NCI-H526 treated with DMSO at 0.1 percent for 48 hours (cell line): ENCODE measurements around the gene FAIM2.

ENCODE experiments used
- DNase-seq: peaks from one replicate; lab custom pipeline; 2025; lab: John Stamatoyannopoulos, UW

Gene FAIM2

GRCh38 chr12:49903700-49904423, at the start of gene FAIM2:
FAIM2 (minus strand) TSS chr12:49903900; CDS start chr12:49903792, 108 bp downstream.
- DNase-seq = peak; percentile 5

DNA sequence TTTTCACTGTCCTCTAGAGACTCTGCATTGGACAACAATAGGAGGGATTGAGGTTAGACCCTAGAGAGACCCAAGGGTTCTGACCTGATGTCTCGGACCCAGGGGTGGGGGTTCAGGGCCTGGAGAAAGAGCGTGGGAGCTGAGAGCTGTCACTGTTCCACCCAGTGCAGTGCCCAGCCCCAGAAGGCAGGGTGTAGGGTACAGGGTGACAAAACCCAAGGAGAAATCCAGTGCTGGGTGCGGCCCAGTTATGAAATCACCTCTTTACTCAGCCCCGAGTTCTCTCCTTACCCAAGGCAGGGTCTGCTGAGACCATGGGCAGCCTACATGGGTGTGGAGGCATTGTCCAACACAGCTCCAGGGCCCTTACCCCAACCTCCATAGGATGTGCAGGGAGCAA, 49.5 kb upstream of the FAIM2 start:
- no peak for DNase-seq

GRCh38 chr12:49952391-49953055, 48.8 kb upstream of the FAIM2 start:
- DNase-seq = no peak

- no peak for DNase-seq
These were observed 47.9 kb upstream of the FAIM2 start for GRCh38 chr12:49951411-49952240.

DNA sequence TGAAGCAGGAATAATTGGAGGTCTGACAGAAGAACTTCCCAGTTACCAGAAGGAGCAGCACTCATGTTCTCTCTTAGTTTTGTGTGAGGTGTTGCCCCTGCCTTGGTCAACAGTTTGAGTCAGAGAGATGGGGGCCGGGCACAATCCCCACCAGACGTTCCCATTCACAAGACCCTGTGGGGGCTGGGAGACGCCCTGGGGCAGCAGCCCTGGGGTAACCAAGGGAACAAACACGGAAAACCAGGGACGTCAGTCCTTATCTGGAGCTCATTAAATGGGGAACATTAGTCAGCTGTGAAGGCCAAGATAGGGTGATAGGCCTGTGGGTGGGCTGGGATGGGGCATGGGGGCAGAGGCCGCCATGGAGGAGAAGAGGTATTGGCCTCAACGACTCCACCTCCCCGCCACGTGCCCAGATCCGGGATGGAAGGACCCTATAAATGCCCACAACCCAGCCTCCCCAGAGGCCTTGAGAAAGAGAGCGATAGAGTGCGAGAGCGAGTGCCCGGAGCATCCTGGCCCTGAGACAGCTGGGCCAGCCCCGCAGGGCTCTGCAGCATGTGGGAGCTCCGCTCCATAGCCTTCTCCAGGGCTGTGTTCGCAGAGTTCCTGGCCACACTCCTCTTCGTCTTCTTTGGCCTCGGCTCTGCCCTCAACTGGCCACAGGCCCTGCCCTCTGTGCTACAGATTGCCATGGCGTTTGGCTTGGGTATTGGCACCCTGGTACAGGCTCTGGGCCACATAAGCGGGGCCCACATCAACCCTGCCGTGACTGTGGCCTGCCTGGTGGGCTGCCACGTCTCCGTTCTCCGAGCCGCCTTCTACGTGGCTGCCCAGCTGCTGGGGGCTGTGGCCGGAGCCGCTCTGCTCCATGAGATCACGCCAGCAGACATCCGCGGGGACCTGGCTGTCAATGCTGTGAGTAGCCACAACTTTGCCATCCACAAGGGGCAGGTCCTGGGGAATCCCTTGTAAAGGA, 46.9 kb upstream of the FAIM2 start, which contains the start of gene AQP2:
Gene AQP2, plus strand, starts transcription at position 465 of the 979 bp plus-strand sequence. Its CDS starts 94 bp downstream, at position 559.
- DNase-seq = no peak

DNA sequence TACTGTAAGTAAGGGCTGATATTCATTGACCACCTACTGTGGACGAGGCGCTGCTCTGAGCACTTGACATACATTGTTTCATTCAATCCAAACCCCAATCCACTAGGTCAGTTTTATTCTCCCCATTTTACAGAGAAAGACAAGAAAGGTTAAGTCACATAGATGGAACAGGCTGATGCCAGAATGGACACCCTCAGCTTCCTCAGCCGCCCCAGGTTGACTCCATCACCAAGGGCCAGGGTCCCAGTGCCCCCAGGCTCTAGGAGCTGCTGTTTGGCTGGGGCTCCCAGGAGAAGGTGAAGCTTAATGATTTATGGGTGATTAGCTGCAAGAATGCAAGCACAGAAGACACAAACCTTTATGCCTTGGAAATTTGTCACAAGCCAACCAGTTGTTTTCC, 46.2 kb upstream of the FAIM2 start:
- DNase-seq = no peak

DNA sequence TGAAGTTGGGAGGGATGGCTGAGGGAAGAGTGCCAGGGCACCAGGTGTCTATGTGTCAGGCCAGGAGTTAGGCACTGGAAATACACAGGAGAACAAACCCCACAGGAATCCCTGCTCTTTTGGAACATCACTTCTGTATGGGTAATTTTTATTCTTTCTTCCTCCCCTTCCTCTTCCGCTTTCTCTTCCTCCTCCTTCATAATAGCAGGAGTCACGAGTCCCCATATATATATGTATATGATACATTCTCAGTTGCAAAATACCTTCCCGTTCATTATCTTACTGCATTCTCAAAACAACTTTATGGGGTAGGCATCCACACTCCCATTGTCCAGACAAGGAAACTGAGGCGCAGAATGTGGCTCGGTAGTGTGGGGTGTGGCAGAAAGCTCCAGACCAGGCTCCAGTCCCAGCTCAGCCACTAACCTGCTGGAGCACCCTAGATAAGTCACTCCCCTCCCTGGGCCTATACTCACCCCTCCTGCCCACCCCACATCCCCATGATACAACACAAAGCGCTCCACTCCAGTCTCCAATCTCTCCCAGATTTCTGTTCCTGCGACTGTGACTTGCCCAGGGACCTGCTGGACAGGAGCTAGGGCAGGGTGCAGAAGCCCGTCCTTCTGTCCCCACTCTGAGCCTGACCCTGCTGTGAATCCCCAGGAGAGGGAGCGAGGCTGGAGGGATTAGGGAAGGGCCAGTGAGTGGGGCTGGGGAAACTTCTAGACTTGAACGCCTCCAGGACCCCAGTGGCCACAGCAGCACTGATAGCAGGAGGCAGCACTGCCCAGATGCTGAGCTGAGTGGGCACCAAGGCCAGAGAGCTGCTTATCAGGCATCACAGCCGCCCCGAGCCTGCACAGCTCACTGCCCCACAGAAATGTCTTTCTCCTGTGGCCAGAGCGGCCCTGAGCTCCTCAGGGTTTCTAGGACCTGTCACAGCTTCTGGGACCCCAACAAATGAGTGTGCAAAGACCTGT, 45.5 kb upstream of the FAIM2 start:
- DNase-seq = no peak

- no peak for DNase-seq
These were observed 44.0 kb upstream of the FAIM2 start for GRCh38 chr12:49947593-49948226.

DNA sequence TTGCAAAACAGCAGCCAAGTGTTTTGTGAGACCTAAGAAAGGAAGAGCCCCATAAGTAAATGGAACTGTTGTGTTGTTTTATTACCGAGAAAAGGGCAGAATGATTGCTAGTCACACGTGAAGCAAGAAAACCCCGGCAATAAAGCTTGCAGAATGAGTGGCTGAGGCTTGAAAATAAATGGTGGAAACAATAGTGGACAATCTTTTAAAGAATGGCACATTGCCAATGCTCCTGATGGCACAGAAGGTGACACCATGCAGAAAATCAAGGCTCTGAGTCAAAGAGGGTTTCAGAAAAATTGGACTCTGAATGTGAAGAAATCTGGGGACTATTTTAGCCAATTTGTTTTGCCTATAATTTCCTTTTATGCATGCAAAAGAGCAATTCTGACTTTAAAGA, 42.8 kb upstream of the FAIM2 start:
- DNase-seq = no peak

DNA sequence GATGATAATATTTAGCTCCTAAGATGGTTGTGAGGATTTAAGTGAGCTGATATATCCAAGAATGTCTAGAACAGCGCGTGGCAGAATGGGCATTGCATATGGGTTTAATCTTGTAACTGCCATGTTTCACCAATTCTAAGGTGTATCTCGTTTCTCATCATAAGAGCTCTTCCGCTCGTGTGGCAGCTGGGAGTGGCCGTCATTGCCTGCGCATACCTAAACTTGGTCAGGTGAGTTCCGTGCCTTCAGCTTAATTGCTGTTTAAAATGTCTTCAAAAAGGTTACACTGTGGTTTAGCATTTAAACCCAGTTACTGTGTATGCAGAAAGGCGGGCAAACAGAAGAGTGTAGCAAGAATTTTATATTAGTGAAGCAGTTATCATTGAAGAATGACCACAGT, 42.4 kb upstream of the FAIM2 start:
- DNase-seq = no peak

DNA sequence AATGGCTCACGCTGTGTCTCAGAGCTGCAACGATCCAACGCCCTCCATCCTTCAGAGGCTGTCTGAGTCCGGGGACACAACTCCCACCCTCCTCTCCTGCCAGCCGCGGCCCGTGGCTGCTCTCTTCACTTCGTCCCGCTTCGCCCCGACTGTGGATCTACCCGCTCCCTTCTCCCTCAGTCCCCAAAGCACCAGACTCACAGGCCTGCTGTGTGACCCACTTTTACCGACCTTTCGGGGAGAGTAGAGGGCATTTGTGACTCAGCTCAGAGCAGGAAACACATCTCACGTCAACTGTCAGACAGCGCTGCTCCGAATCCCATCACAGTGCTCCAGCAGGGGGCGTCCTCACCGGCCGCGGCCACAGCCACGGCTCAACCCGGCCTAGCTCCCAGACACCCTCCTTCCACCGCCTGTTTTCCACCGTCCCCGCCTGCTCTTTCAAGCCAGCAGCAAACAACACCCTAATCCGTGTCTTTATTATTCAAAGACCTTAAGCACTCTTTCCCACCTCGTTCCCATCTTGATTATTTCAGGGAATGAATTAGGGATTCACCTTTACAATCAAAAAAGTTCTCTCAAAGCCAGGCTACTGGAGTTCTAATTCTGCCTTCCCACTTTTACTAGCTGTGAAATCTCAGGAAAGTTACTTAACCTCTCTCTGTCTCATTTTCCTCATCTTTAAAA, 41.8 kb upstream of the FAIM2 start:
- peak; percentile 55 for DNase-seq

DNA sequence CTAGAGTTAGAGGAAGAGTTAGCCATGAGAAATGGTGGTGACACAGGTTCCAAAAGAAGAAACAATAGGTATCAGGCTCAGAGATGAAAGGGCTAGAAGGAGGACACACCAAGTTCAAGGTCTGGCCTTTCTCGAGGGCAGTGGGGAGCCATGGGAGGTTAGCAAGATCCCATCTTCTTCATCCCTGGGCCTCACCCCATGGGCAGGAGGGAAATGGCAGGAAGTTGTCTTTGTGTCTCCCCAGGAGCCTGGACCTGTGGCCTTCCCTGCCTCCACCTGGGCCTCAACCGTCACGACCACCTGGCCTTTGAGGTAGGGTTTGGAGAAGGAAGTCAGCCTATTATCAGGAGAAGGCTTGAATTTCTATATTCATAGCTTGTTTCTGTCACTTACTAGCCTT, 41.0 kb upstream of the FAIM2 start:
- DNase-seq = no peak

DNA sequence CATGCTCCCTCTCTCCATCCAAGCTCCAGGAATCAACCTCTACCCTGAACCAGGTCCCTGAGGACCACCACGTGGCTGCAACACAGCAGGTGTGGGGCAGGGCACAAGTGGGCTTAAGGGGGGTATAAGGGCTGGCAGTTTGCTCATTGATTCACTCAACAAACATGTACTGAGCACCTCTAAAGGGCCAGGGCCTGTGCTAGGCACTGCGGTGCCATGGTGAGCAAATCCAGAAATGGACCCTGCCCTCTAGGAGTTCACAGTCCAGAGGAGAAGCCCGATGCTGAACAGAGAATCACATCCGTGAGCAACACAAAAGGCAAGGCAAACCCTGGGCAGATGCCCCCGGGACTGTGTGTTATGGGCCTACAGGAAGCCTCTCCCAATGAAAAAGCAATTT, 40.3 kb upstream of the FAIM2 start:
- no peak for DNase-seq

DNA sequence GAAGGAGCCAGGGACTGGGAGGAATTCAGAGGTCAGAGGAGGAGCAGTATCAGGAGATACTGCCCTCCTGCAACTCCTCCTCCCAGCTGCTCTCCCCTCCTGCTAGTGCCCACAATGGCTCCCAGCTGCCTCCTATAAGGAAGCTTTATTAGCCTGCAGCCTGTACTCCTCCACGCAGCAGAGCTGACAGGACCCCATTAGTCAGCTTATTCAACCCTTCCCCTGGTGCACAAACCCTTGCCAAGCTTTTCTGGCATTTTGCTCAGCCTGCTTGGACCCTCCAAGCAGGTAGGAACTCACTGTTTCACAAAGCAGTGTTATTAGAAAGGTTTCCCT, 39.9 kb upstream of the FAIM2 start:
- DNase-seq = no peak

GRCh38 chr12:49942921-49943624, 39.4 kb upstream of the FAIM2 start:
- DNase-seq = no peak

GRCh38 chr12:49942512-49942893, 38.8 kb upstream of the FAIM2 start:
- DNase-seq = no peak

GRCh38 chr12:49941556-49942511, 38.1 kb upstream of the FAIM2 start:
- peak; percentile 12 for DNase-seq

DNA sequence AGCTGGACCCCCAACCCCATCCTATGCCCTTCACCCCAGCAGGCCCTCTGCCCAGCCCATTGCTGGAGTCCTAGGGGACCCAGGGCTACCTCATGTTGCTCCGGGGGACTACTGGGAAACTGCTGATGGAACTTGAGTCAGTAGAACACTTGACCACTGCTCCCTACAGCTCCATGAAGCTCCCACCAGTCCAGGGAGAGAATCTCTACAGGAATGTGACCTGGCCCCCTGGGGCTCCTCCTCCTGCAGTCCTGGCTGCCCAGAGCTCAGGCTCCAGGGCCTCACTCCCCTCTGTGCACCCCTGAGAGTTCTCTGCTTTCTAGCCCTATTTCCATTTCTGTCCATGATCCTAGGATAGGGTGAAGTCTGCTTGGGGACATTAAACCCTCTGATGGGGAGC, 36.0 kb upstream of the FAIM2 start:
- no peak for DNase-seq
